ENCODE measurements around the gene SLC4A7.
A peak's percentile ranks its signal among the peaks of the same experiment; 100 is the strongest.

The SLC4A7 gene

DNA sequence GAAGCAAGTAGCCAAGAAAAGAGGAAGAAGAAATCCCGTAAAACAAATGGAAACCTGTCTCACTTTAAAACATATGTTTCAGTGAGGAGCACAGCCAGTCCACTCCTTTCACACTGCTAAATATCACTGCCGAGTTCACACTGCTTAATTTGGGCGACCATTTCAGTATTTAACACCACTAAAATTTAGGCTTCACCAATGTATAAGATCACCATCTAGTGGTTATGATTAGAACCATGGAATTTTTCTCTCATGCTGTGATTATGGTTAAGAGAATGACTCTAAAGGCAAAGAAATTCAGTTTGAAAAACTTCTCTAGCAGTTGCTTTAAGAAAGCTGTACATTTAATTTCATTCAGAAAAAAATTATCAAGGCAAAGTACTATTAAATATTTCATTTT lies 16.6 kb downstream of the SLC4A7 start:
- DNase-seq = no peak
- TF ChIP-seq, protein P1, sequence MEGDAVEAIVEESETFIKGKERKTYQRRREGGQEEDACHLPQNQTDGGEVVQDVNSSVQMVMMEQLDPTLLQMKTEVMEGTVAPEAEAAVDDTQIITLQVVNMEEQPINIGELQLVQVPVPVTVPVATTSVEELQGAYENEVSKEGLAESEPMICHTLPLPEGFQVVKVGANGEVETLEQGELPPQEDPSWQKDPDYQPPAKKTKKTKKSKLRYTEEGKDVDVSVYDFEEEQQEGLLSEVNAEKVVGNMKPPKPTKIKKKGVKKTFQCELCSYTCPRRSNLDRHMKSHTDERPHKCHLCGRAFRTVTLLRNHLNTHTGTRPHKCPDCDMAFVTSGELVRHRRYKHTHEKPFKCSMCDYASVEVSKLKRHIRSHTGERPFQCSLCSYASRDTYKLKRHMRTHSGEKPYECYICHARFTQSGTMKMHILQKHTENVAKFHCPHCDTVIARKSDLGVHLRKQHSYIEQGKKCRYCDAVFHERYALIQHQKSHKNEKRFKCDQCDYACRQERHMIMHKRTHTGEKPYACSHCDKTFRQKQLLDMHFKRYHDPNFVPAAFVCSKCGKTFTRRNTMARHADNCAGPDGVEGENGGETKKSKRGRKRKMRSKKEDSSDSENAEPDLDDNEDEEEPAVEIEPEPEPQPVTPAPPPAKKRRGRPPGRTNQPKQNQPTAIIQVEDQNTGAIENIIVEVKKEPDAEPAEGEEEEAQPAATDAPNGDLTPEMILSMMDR (IDR thresholded peaks at IDR 0.05; ENCODE audit: low read depth, low read length) = 0 out of 2 replicates have a peak, but pooled peaks have one; percentile 19
- Histone ChIP-seq H3K27ac (no peak overlapping the region), H3K27me3 (ENCODE audit: insufficient read depth, low read depth, severe bottlenecking) (no peaks in the 10 kb centered on the region), H3K36me3 (peaks cover 1% of the 10 kb centered on the region; the same call in 1 of the 2 replicates), H3K4me3 (ENCODE audit: low read depth, low read length) (no peak overlapping the region), H3K9me3 (ENCODE audit: severe bottlenecking) (no peaks in the 10 kb centered on the region)

DNA sequence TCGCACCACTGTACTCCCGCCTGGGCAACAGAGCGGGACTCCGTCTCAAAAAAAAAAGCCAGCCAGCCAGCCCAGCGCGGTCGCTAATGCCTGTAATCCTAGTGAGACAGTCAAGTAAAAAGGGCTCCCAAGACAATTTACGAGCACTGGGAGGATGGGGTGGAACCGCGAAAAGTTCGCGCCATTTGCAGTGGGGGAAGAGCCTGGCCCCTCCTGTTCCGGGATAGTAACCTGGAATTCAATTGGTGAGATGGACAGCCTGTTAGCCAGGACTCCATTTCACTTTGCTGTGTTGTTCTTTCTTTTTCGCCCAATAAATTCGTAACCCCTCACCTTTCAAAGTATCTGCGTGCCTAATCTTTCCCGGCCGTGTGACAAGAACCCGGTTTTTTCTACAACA lies 19.5 kb downstream of the SLC4A7 start:
- no peak for DNase-seq
- Histone ChIP-seq H3K9me3 (ENCODE audit: severe bottlenecking) (no peaks in the 10 kb centered on the region), H3K4me3 (ENCODE audit: low read depth, low read length) (no peak overlapping the region), H3K27ac (no peak overlapping the region), H3K27me3 (ENCODE audit: insufficient read depth, low read depth, severe bottlenecking) (no peaks in the 10 kb centered on the region), H3K36me3 (peaks cover 2% of the 10 kb centered on the region; the same call in 1 of the 2 replicates)
- TF ChIP-seq, protein P1 (IDR thresholded peaks at IDR 0.05; ENCODE audit: low read depth, low read length) = no peak

DNA sequence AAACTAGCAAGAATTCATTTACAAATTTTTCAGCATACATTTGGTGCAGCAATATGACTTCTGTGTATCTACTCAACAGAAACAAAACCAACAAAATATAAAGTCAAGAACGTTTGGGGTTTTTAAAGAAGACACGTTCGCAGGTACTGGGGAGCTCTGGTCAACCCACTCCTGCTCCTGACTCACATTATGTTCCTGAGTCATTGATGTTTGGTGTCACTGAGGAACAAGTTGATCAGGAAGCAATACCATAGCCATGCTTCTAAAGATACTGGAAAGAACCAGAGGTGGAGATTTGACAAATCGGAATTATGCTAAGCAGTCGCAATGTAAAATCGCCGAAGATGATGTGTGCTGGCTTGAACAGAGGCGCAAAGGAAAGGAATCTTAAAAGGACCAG lies 22.0 kb downstream of the SLC4A7 start:
- no peak overlapping the region for H3K4me3 ChIP-seq (ENCODE audit: low read depth, low read length)
- H3K9me3 ChIP-seq (ENCODE audit: severe bottlenecking) = no peaks in the 10 kb centered on the region
- TF ChIP-seq, protein P1 (IDR thresholded peaks at IDR 0.05; ENCODE audit: low read depth, low read length) = no peak
- H3K36me3 ChIP-seq = peaks cover 2% of the 10 kb centered on the region; the same call in 1 of the 2 replicates
- H3K27me3 ChIP-seq (ENCODE audit: insufficient read depth, low read depth, severe bottlenecking) = no peaks in the 10 kb centered on the region
- H3K27ac ChIP-seq = no peak overlapping the region
- no peak for DNase-seq

DNA sequence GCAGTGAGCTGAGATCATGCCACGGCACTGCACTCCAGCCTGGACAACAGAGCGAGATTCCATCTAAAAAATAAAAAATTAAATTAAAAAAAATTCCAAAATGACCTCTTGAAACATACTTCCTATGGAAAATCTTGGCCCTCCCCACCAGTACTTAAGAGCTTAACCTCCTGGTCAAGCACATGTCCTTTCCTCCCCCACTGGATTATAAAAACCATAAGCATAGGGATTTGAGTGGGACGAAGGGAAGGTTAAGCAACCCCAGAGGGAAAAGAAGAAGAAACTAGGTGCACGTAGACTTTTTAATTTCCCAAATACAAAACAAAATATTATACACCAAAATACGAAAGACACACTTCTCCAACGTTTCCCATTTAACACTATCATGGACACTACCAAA lies 25.3 kb downstream of the SLC4A7 start:
- Histone ChIP-seq H3K9me3 (ENCODE audit: severe bottlenecking) (no peaks in the 10 kb centered on the region), H3K27me3 (ENCODE audit: insufficient read depth, low read depth, severe bottlenecking) (no peaks in the 10 kb centered on the region), H3K27ac (no peak overlapping the region; the same call in 1 of the 2 replicates), H3K4me3 (ENCODE audit: low read depth, low read length) (no peak overlapping the region), H3K36me3 (peaks cover 2% of the 10 kb centered on the region; the same call in 1 of the 2 replicates)
- TF ChIP-seq, protein P1 (IDR thresholded peaks at IDR 0.05; ENCODE audit: low read depth, low read length) = no peak
- DNase-seq = no peak

DNA sequence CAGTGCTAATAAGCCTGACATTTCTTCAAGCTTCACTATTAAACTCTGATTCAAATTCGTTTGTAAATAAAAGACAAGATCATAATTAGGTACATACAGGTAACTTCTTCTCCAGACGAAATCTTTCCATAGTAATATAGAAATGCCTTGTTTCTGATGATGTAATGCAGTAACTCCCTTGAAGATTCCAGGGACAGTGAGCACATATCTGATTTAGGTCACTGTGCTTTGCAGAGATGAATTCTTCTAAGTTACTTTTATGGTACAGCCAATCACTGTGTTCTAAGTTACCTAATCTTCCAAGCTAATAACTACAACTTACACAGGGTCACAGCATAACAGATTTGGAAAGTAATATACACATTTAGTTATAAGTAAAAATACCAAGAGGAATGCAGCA lies 27.6 kb downstream of the SLC4A7 start:
- TF ChIP-seq, protein P1 (IDR thresholded peaks at IDR 0.05; ENCODE audit: low read depth, low read length) = no peak
- no peaks in the 10 kb centered on the region for H3K27me3 ChIP-seq (ENCODE audit: insufficient read depth, low read depth, severe bottlenecking)
- H3K9me3 ChIP-seq (ENCODE audit: severe bottlenecking) = no peaks in the 10 kb centered on the region
- DNase-seq = no peak
- H3K4me3 ChIP-seq (ENCODE audit: low read depth, low read length) = no peak overlapping the region
- H3K27ac ChIP-seq = no peak overlapping the region
- peaks cover 2% of the 10 kb centered on the region; the same call in 1 of the 2 replicates for H3K36me3 ChIP-seq

DNA sequence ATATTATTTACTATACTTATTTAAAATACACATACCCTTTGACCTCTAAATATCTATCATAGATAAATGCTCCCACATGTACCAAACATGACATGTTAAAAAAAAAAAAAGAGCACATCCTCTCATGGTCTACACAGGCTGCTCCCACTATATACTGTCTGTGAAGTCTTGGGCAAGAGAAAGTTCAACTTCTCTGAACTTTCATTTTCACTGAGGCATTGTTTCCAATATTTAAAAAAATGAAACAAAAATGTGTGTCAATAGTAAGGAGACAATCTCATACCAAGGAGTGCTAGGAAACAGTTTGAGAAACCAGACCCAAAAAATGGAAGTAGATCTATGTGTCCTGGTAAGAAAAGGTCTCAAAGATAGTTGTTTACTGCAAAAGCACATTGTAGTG lies 29.3 kb downstream of the SLC4A7 start:
- DNase-seq = no peak
- no peaks in the 10 kb centered on the region for H3K27me3 ChIP-seq (ENCODE audit: insufficient read depth, low read depth, severe bottlenecking)
- no peaks in the 10 kb centered on the region for H3K9me3 ChIP-seq (ENCODE audit: severe bottlenecking)
- no peaks in the 10 kb centered on the region for H3K36me3 ChIP-seq
- TF ChIP-seq, protein P1 (IDR thresholded peaks at IDR 0.05; ENCODE audit: low read depth, low read length) = no peak
- H3K27ac ChIP-seq = no peak overlapping the region
- no peak overlapping the region for H3K4me3 ChIP-seq (ENCODE audit: low read depth, low read length)
